ACC112 (cell line): Measurements from ENCODE around the gene STXBP5.
A peak's percentile ranks its signal among the peaks of the same experiment; 100 is the strongest.

Source experiments
- H2AFZ ChIP-seq: fragments of 200-600 bp; sonication (generic); one replicate; pipeline ENCODE4 v1.6.0; 2017; ENCODE audit warnings: antibody characterized with exemption, low read length; ENCODE audit not compliant: unreplicated experiment
- H3K27ac ChIP-seq: fragments of 200-600 bp; sonication (generic); 2 replicates; pipeline ENCODE4 v1.5.1; 2014; ENCODE audit warnings: low read depth, mild to moderate bottlenecking, antibody characterized with exemption, low read length, moderate library complexity
- H3K27me3 ChIP-seq: fragments of 200-600 bp; sonication (generic); 2 replicates; pipeline ENCODE4 v1.6.1; 2014; ENCODE audit warnings: mild to moderate bottlenecking, antibody characterized with exemption, low read length, moderate library complexity, mixed read lengths; ENCODE audit not compliant: insufficient read depth
- H3K36me3 ChIP-seq: fragments of 200-600 bp; sonication (generic); 2 replicates; pipeline ENCODE4 v1.6.1; 2016; ENCODE audit warnings: mild to moderate bottlenecking, antibody characterized with exemption, low read length, moderate library complexity, mixed read lengths; ENCODE audit not compliant: insufficient read depth
- H3K4me1 ChIP-seq: fragments of 200-600 bp; sonication (generic); one replicate; pipeline ENCODE4 v1.6.1; 2016; ENCODE audit warnings: low read length, mixed read lengths; ENCODE audit not compliant: insufficient read depth, unreplicated experiment, control insufficient read depth
- H3K4me3 ChIP-seq: fragments of 200-600 bp; sonication (generic); 2 replicates; pipeline ENCODE4 v1.5.1; 2014; ENCODE audit warnings: mild to moderate bottlenecking, low read depth, low read length
- H3K79me2 ChIP-seq: fragments of 200-600 bp; sonication (generic); one replicate; pipeline ENCODE4 v1.6.0; 2016; ENCODE audit warnings: low read length; ENCODE audit not compliant: control insufficient read depth, unreplicated experiment, insufficient read depth

STXBP5 gene

DNA sequence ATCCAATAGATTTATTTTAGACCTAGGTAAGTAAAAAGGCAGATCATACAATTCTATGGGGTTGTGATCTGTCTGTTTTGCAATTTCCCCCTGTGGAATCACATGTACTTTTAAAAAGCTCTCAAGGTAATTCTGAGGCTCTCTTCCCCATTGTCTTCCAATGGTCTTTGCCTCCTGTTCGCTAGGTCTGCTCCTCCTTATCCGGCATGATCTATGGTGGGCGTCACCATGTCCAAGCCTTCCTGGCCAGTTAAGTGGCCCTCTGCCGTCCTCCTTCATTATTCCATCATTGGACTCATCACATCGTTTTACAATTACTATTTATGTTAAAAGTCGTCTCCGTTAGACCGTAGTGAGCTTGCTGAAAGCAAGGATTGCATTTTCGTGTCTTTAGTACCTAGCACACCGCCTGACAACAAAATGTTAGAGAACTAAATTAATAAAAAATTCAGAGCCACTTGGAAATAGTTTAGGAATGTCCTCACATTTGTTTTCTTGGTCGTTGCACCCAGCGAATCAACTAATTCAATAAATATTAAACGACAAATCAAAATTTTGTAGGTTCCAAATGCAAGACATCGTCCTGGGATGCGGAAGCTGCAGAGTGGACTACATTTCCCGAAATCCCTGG, 2.2 kb upstream of the STXBP5 start:
- Histone ChIP-seq H2AFZ (peak overlapping the region; percentile 87), H3K36me3 (no peaks in the 10 kb centered on the region), H3K79me2 (peaks cover 39% of the 10 kb centered on the region), H3K4me3 (peak overlapping the region; percentile 97), H3K27me3 (no peaks in the 10 kb centered on the region), H3K27ac (peak overlapping the region; percentile 79), H3K4me1 (peaks cover 4% of the 10 kb centered on the region)

DNA sequence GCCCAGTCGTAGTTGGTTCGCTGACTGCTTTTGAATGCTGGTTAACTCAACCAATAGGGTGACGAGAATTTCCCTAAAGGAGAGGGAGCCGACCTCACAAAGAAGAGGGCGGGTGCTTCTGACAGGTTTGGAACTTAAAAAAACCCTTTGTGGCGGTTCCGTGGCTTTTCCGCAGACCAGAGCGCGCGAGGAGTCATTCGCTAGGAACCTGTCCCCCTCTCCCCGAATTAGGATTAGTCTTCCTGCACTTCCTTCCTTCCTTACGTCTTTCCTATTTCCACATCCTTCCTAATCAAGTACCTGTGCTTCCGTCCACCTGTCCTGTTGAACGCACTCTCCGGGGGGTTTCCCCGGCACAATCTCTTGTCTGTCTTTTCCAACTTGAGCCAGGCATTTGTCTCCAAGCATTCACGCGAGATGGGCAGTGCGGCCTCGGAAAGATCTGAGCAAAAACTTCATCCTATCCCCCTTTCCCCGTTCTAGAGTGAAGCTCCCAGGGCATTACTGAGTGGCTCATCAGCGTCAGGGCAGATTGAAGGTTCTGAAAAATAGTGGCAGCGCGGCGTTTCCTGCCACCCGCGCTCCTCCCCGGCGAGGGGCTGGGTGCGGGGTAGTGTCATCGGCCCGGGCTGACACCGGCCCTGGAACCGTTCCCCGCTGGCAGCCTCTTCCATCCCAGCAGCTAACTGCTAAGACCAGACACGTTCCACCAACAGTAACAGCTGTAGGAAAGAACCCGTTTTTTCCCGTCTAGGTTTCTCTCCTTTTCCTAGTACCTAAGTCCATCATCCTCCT, 1.5 kb upstream of the STXBP5 start:
- peak overlapping the region; percentile 97 for H3K4me3 ChIP-seq
- H3K27me3 ChIP-seq = no peaks in the 10 kb centered on the region
- H3K79me2 ChIP-seq = peaks cover 46% of the 10 kb centered on the region
- peaks cover 4% of the 10 kb centered on the region for H3K4me1 ChIP-seq
- H3K27ac ChIP-seq = peak overlapping the region; percentile 79
- peak overlapping the region; percentile 73 for H2AFZ ChIP-seq
- H3K36me3 ChIP-seq = no peaks in the 10 kb centered on the region

DNA sequence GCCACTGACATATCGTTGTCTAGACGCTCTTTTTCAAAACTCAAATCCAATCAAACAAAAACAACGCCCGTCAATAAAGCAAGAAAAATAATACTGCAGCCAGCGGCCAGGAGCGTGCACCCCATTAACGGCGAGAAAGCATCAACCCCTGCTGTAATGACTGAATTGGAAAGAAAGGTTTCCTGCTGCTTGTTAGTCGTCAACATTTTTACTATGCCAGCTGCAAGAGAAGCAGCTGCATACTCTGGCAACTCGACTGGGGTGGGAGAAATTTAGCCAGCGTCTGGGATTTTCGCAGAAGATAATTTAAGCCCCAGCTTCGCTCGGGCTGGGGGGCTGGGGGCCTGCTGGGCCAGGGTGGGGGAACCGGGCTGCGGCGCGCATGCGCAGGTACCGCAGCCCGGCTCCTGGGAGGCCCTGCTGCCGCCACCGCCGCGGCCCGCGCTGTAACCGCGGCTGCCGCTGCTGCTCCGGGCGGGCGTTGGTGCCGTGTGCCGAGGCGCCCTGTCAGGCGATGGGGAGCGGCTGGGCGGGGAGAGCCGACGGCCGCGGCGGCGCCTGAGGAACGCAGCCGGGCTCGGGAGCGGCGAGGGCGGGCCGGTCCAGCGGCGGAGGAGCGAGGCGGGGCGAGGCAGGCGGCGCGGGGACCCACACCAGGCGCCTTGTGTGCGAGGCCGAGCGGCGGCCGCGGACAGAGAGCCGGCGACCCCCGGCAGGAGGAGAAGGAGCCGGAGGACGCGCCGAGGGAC, 732 bp upstream of the STXBP5 start:
- H3K4me3 ChIP-seq = peak overlapping the region; percentile 97
- H3K4me1 ChIP-seq = peaks cover 12% of the 10 kb centered on the region
- peak overlapping the region; percentile 73 for H2AFZ ChIP-seq
- no peaks in the 10 kb centered on the region for H3K27me3 ChIP-seq
- peaks cover 54% of the 10 kb centered on the region for H3K79me2 ChIP-seq
- H3K27ac ChIP-seq = peak overlapping the region; percentile 79
- H3K36me3 ChIP-seq = no peaks in the 10 kb centered on the region

DNA sequence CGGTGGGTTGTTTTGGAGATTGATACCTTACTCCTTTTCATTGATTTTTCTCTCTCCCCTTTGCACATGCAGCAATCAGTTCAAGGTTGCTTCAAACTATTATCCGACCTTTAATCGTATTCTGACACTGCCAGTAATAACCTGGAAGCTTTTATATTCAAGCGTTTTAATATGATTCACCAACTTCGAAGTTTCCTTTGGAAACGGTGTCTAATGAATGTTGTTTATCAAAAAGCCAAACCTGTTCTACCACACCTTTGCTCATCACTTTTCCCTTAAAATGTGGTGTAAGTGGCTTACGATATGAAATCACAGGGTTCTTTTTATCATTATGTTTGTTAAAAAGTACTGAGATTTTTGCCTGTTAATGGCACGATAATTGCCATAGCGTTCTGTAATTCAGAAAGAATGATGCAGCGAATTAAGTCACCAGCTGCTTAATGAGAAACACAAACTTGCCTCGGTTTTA, 660 bp downstream of the STXBP5 start:
- Histone ChIP-seq H3K79me2 (peaks cover 67% of the 10 kb centered on the region), H3K27ac (peak overlapping the region; percentile 79), H3K4me1 (peaks cover 26% of the 10 kb centered on the region), H3K4me3 (peak overlapping the region; percentile 97), H3K36me3 (no peaks in the 10 kb centered on the region), H2AFZ (no peak overlapping the region), H3K27me3 (no peaks in the 10 kb centered on the region)

DNA sequence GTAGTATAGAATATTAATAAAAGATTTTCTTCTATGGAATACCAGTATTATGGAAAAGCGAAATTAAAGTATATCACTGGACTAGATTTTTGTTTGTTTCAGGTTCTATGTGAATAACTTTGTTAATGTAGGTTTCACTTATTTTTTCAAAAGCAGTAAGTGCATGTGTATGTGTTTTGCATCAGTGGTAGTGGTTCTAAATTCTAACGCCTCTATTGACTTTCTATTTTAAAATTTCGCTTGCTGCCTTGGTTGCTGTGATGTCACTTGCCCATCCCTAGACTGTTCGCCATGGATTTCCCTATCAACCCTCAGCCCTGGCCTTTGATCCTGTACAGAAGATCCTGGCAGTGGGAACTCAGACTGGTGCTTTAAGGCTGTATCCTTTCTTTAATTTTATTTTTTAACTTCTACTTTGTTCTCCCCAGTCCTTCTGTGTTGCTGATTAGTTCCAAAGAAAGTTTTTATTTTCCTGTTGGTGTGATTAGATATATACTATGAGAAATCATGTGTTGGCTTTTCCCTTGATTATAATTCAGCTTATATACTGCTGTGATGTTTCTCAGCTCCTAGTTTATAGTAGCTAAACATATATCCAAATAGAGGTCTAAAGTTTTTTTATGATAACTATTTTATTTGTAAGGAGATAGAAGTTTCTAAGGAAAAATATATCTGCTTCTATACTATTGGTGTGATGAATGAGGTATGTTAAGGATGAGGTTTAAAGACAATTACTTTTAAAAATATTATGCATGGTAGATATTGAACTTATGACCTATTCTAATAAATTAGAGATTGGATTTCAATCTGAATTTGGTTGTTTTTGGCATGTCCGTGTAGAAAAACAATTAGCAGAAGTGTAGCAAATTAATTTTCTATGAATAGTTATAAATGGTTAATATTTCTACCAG, 1.7 kb downstream of the STXBP5 start:
- Histone ChIP-seq H3K4me1 (peaks cover 32% of the 10 kb centered on the region), H3K27ac (peak overlapping the region; percentile 79), H3K4me3 (peak overlapping the region; percentile 97), H3K36me3 (0 out of 2 replicates have a peak, but pooled peaks cover 4% of the 10 kb centered on the region), H3K27me3 (no peaks in the 10 kb centered on the region), H2AFZ (no peak overlapping the region), H3K79me2 (peaks cover 78% of the 10 kb centered on the region)

DNA sequence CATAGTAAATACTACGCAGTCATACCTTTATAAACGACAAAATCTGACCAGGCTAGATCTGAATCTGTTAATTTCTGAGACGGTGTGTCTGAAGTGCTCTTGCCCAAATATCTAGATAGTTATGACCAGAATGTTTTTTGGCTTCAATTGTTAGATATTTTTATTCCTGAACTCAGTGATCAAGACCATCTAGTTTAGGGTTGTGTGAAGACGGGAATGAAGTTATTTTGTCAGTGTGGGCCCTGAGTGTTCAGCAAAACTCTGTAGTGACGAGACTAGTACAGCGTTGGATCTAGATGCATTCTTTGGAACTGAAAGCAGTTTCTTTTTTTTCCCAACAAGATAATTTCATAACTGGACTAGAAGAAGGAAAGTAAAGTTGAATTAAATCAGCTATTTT, 3.1 kb downstream of the STXBP5 start:
- H3K27ac ChIP-seq = peak overlapping the region; percentile 79
- H3K4me1 ChIP-seq = peaks cover 35% of the 10 kb centered on the region
- no peaks in the 10 kb centered on the region for H3K27me3 ChIP-seq
- peak overlapping the region; percentile 97 for H3K4me3 ChIP-seq
- peaks cover 91% of the 10 kb centered on the region for H3K79me2 ChIP-seq
- H2AFZ ChIP-seq = no peak overlapping the region
- peaks cover 10% of the 10 kb centered on the region for H3K36me3 ChIP-seq

DNA sequence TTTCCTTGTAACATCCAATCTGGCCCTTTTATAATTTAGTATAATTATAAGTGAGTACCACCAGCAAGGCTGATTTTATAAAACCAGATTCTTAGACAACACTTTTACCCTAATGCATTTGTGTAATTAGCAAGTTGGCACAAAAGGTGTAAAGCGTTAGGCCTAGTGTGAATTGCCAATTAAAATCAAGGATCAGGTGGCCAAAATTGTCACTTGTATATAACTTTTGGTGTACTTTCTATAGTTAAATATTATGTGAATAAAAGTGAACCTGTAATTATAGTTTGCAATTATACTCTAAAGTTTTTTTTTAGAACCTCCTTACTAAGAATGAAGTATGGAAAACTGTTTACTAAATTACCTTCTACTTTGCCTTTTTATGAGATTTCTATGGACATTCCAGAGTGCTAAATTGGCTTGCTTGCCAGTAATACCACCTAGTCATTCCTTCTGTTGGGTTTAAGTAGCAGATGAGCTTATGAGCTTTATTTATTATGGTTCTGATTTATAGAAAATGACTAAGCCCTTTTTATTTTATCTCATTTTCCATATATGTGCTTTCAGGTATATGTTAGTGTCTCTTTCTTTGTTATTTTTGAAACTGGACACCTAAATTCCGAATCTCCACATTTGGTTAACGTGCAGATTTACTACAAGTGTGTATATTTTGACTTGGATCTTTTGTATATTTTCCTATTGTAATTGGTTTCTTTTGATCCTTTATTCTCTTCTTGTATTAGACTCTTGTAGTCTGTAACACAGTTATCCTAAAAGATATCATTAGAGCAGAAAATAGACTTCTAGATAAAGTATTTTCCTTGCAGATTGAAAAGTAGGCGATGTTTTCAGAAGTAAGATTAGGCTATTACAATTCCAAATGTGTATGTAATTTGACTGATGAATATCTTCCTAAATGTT, 3.9 kb downstream of the STXBP5 start:
- H3K36me3 ChIP-seq = peaks cover 15% of the 10 kb centered on the region
- peak overlapping the region; percentile 97 for H3K4me3 ChIP-seq
- peaks cover 39% of the 10 kb centered on the region for H3K4me1 ChIP-seq
- peaks cover 92% of the 10 kb centered on the region for H3K79me2 ChIP-seq
- no peaks in the 10 kb centered on the region for H3K27me3 ChIP-seq
- H3K27ac ChIP-seq = peak overlapping the region; percentile 79
- no peak overlapping the region for H2AFZ ChIP-seq

DNA sequence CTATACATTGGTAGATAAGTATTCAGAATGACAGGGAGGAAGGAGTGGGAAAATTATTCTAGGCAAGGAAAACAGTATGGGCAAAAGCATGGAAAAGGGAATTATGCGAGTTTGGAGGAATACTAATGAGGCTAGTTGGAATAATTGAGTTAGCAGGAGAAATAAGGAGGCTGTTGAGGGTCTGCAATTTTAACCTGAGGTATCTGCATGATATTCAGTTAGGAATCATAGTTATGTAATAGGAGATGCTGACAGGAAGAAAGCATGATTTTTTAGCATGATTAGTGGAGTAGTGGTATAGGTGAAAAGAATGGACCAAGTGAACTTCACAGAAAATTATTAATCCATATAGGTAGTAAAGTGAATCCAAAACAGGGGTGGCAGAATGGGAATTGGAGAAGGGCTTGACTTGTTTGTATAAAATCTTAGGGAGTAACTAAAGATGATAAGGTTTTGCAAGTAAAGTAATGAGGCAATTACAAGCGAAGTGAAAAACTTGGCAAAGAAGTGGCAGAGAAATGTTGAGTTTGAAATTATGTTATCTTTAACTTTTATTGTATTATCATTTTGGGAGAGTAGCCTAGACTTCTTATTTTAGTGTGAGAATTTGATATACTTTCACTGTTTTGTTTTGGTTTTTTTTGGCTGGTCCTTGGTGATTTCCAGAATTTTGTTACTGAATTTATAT, 5.7 kb downstream of the STXBP5 start:
- Histone ChIP-seq H3K79me2 (peaks cover 95% of the 10 kb centered on the region), H2AFZ (no peak overlapping the region), H3K4me3 (peak overlapping the region; percentile 28), H3K27ac (no peak overlapping the region), H3K27me3 (no peaks in the 10 kb centered on the region), H3K4me1 (peaks cover 53% of the 10 kb centered on the region), H3K36me3 (peaks cover 24% of the 10 kb centered on the region)

DNA sequence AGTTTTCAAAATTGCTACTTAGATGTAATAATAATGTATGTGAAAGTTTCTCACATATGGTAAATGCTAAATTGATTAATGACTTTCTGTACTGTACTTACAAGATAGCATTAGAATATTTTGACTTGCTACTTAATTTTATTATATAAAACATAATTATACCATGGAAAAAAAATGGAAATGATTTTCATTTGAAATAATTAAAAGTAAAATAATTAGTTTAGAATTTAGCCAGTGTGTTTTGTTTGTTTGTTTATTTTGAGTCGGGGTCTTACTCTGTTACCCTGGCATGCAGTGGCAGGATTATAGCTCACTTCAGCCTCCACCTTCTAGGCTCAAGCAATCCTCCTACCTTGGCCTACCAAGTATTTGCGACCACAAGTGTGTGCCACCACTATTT, 7.1 kb downstream of the STXBP5 start:
- Histone ChIP-seq H2AFZ (no peak overlapping the region), H3K27me3 (no peaks in the 10 kb centered on the region), H3K79me2 (peaks cover 91% of the 10 kb centered on the region), H3K36me3 (peaks cover 29% of the 10 kb centered on the region), H3K4me1 (peaks cover 53% of the 10 kb centered on the region), H3K27ac (no peak overlapping the region), H3K4me3 (no peak overlapping the region)
